DLD1 (cell line): Measurements from ENCODE around the gene HTRA3.

Experiments used
- in situ Hi-C: cut with HindIII; loops from 2 replicates; pipeline ENCODE4 v1.10.0; 2017; ENCODE audit warnings: low sequenced_read_pairs

Gene HTRA3

GRCh38 chr4:8305851-8306471 is 36.4 kb downstream of the HTRA3 start:
- in situ Hi-C loops = no loop called here

DNA sequence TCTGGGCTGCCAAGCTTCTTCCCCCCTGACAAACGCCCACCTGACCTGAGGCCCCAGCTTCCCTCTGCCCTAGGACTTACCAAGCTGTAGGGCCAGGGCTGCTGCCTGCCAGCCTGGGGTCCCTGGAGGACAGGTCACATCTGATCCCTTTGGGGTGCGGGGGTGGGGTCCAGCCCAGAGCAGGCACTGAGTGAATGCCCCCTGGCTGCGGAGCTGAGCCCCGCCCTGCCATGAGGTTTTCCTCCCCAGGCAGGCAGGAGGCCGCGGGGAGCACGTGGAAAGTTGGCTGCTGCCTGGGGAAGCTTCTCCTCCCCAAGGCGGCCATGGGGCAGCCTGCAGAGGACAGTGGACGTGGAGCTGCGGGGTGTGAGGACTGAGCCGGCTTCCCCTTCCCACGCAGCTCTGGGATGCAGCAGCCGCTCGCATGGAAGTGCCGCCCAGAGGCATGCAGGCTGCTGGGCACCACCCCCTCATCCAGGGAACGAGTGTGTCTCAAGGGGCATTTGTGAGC is 37.0 kb downstream of the HTRA3 start:
- in situ Hi-C loops = no loop called here

- in situ Hi-C loops = no loop called here
Measured at GRCh38 chr4:8307121-8307520, 37.6 kb downstream of the HTRA3 start.

GRCh38 chr4:8307714-8308113 is 38.2 kb downstream of the HTRA3 start:
- in situ Hi-C loops = no loop called here

DNA sequence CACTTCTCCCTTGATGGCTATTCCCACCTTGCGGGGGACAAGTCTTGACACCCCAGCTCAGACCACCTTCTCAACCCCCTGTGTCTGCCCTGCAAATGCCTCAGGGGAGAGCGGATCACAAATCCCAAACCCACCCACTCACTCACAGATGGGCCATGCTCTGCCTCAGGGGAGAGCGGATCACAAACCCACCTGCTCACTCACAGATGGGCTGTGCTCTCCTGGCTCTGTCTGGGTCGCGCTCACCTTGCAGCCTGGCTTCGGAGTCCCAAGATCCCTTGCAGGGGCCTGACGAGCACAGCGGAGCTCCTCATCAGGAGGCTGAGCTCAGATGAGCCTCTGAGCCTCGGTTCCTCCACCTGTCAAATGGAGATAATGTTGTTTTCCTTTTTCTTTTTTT is 38.6 kb downstream of the HTRA3 start:
- in situ Hi-C loops = no loop called here

DNA sequence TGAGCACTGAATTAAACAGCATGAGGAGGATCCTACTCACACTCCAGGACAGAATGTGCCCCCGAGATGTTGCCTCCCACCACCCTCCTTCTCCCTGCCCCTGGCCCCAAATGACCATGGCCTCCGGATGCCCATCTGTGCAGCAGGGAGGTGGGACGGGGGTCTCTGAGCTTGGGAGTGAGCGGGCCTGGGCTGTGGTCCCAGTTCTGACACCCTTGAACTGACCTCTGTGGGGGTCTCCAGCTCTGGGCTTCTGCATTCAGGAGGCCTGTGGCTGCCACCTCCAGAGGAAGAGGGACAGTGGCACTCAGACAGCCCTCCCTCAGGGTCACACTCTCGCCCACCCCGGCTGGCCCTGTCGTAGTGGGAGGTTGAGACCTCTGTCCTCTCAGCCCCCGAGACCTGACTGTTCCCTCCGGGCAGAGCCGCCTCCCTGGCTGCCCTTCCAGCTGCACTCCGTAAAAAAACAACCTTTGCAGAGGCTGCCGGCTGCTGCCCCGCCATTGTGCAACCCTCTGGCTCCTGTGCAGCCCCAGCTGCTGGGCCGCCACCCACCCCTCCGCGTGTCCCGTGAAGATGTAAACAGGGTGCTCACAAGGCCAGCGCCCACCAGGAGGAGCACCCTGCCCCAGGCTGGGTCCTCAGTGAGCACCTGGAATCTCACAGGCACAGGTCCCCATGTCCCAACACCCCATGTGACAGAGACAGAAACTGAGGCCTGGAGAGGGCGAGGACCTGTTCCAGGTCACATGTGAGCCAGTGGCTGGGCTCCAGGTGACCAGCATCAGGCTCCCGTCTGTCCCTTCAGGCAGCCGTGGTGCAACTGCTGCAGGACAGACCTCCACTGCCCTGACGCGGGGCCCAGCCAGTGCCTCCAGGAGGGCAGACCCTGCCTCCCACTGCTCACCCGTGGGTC is 39.6 kb downstream of the HTRA3 start:
- in situ Hi-C loops = no loop called here

GRCh38 chr4:8310306-8310705 is 40.8 kb downstream of the HTRA3 start:
- in situ Hi-C loops = no loop called here

GRCh38 chr4:8311101-8312068 is 41.8 kb downstream of the HTRA3 start:
- in situ Hi-C loops = no loop called here

- in situ Hi-C loops = no loop called here
Measured at GRCh38 chr4:8312069-8312445, 42.5 kb downstream of the HTRA3 start.

- in situ Hi-C loops = no loop called here
Measured at GRCh38 chr4:8312976-8313375, 43.4 kb downstream of the HTRA3 start.

GRCh38 chr4:8314691-8315255 is 45.2 kb downstream of the HTRA3 start:
- in situ Hi-C loops = no loop called here

DNA sequence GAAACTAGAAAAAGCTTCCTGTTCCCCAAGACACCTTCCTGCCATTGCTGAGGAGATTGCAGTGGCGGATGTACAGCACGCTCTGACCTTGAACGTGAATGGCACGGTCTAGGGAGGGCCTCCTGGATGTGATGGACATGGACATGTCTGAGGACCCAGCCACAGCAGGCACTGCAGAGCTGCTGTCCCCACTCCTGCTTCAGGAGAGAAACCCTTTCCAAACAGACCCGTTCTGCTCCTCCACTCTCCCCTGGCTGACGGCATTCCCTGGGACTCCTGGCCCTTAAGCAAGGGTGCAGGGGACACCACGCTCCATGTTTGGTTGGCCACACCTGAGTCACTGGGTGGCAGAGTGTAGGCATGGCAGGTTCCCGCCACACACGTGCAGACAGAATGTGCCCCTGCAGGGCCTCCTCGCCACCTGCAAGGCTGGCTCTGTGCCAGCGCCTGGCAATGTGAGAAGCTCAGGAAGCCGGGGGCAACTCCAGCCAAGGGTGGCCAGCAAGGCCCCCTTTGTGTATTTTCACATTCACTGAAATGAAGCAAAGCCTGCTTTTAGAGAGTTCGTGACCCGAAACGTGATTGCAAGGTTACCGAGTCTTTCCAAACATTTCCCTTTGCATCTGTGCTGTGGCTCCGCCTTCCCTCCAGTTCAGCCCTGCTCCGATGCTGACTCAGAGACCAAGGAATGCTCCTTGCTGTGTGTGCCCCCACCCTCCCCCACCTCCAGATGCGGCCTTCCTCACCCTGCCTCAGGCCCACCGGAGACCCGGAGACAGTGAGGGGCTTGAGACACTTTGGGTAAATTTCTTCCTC is 46.1 kb downstream of the HTRA3 start:
- in situ Hi-C loops = no loop called here

DNA sequence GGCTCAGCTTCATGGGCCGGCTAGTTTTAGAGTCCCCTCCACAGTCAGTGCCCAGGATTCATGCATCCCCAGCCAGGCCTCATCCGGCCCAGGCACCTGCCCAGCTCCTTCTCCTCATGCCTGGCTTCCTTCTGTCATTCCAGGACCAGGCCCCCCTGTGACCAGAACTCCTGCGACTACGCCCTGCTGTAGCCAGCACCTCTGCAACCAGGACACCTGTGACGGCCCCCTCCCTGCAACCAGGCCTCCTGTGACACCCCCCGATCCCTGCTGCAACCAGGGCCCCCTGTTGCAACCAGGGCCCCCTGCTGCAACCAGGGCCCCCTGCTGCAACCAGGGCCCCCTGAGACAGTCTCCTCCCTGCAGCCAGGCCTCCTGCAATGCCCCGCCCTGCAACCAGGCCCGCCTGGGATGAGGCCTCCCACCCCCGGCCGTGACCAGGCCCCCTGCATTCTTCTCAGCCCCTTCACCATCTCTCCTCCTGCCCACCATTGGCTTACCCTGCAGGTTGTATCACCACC is 46.8 kb downstream of the HTRA3 start:
- in situ Hi-C loops = no loop called here

- in situ Hi-C loops = no loop called here
Measured at GRCh38 chr4:8316911-8317351, 47.4 kb downstream of the HTRA3 start.

- in situ Hi-C loops = no loop called here
Measured at GRCh38 chr4:8317474-8317873, 47.9 kb downstream of the HTRA3 start.

GRCh38 chr4:8318509-8318908 is 49.0 kb downstream of the HTRA3 start:
- in situ Hi-C loops = no loop called here

GRCh38 chr4:8319061-8319460 is 49.5 kb downstream of the HTRA3 start:
- in situ Hi-C loops = no loop called here

DNA sequence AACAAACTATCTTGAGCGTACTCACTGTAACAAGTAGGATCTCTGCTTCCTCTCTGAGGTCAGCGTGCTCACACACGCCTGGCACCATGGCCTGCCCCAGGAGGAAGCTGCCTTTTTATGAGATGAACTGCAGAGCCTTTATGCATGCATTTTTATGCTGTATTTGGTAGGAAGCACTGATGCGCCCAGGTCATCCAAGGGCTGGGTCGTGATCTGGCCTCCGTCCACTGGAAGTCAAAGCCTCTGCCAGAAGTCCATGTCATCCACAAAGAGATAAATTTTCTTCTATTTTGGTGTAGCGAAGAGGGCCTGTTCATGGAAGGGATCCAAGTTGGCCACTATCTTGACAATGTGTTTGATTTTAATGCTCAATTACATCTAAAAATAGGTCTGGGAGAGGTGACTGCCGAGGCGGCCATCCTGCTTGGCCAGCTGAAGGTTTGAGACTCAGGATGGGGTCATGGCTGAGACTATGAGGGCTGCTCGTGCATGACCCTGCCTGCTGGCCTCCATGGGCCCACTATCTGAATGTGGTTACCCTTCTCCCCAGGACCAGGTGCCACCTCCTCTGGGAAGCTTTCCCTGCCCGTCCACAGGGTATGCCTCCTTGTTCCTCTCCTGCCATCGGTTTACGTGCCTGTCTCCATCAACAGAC is 50.3 kb downstream of the HTRA3 start:
- in situ Hi-C loops = no loop called here

GRCh38 chr4:8320386-8320750 is 50.8 kb downstream of the HTRA3 start:
- in situ Hi-C loops = no loop called here
